ENCODE data around the gene TNFAIP2.

Gene TNFAIP2

DNA sequence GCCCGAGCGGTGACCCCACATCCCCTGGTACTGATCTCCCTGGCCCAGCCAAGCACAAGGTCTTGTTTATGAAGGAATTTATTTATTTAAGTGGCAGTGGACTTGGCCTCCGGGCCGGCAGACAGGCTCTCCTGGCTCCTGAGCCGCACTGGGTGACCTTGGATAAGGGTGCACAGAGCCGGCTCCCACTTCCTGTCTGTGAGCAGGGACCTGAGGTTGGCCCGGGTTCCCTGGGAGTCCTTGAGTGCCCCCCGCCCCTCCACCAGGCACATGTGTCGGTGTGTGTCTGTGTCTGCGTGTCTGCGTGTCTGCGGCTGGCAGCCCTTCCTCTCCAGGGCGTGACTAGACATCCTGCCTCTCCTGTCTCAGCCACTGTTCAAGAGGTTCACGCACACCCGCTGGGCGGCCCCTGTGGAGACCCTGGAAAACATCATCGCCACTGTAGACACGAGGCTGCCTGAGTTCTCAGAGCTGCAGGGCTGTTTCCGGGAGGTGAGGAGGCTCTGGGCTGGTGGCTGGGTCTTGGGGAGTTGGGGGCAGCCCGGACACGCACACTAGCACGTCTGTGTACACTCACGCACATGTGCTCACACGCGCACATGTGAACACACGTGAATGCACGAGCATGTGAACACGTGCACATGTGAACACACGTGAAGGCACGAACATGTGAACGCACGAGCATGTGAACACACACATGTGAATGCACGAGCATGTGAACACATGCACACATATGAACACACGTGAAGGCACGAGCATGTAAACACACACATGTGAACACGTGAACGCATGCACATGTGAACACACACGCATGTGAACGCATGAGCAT lies 9.3 kb downstream of the TNFAIP2 start:
- Histone ChIP-seq H3K4me2 (ENCODE audit: low read depth, low read length, poor library complexity, severe bottlenecking) (no peak overlapping the region), H3K4me1 (ENCODE audit: insufficient read depth, low read length, poor library complexity, severe bottlenecking) (no peaks in the 10 kb centered on the region), H3K9me3 (ENCODE audit: insufficient read depth, low read depth, low read length) (no peaks in the 10 kb centered on the region), H3F3A (ENCODE audit: low read depth) (no peaks in the 10 kb centered on the region), H4K20me1 (ENCODE audit: insufficient read depth, low read length, poor library complexity, severe bottlenecking) (no peaks in the 10 kb centered on the region), H3K9me2 (replicated peaks; ENCODE audit: low read depth, low read length) (no peaks in the 10 kb centered on the region), H3K79me2 (ENCODE audit: insufficient read depth, low read length) (no peaks in the 10 kb centered on the region), H3K4me3 (ENCODE audit: low read length, poor library complexity, severe bottlenecking) (no peak overlapping the region), H3K27me3 (ENCODE audit: insufficient read depth, low read length, poor library complexity, severe bottlenecking) (no peaks in the 10 kb centered on the region), H3K9ac (ENCODE audit: low read depth, low read length, poor library complexity, severe bottlenecking) (no peak overlapping the region), H2AFZ (ENCODE audit: low read length) (no peak overlapping the region), H3K36me3 (ENCODE audit: insufficient read depth, low read length) (no peaks in the 10 kb centered on the region)
- TF ChIP-seq, protein P1, sequence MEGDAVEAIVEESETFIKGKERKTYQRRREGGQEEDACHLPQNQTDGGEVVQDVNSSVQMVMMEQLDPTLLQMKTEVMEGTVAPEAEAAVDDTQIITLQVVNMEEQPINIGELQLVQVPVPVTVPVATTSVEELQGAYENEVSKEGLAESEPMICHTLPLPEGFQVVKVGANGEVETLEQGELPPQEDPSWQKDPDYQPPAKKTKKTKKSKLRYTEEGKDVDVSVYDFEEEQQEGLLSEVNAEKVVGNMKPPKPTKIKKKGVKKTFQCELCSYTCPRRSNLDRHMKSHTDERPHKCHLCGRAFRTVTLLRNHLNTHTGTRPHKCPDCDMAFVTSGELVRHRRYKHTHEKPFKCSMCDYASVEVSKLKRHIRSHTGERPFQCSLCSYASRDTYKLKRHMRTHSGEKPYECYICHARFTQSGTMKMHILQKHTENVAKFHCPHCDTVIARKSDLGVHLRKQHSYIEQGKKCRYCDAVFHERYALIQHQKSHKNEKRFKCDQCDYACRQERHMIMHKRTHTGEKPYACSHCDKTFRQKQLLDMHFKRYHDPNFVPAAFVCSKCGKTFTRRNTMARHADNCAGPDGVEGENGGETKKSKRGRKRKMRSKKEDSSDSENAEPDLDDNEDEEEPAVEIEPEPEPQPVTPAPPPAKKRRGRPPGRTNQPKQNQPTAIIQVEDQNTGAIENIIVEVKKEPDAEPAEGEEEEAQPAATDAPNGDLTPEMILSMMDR (conservative IDR thresholded peaks at IDR 0.05; ENCODE audit: low read length): no peak
- no peak for TF ChIP-seq EZH2phosphoT487 (IDR thresholded peaks at IDR 0.05; ENCODE audit: borderline replicate concordance)

DNA sequence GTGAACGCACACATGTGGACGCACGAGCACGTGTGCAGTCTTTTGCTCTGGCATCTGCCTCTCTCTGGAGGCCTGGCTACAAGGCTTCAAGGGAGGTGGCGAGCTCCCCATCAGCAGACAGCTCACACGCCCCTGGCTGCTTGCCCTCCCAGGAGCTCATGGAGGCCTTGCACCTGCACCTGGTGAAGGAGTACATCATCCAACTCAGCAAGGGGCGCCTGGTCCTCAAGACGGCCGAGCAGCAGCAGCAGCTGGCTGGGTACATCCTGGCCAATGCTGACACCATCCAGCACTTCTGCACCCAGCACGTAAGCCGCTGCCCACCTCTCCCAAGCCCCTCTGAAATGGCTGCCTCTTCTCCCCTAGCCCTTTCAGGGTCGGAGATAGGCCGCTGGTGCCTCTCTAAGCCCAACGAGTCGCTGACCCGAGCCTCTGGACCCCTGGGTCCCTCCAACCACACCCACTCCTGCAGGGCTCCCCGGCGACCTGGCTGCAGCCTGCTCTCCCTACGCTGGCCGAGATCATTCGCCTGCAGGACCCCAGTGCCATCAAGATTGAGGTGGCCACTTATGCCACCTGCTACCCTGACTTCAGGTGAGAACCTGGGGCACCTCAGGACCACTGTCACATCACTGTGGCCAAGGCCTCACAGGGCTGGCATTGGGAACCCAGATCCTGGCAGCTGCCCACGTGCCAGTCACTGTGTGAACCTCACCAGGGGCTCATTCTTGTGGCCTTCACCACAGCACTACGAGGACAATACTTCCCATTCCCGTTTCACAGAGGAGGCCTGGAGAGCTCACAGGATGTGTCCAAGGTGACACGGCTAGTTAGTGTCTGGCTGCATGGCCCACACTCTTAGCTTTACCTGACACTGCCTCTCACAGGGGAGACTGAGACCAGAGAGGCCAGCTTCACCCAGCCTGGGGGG lies 10.2 kb downstream of the TNFAIP2 start:
- H3K79me2 ChIP-seq (ENCODE audit: insufficient read depth, low read length): no peaks in the 10 kb centered on the region
- no peaks in the 10 kb centered on the region for H3F3A ChIP-seq (ENCODE audit: low read depth)
- H3K36me3 ChIP-seq (ENCODE audit: insufficient read depth, low read length): no peaks in the 10 kb centered on the region
- H3K9me2 ChIP-seq (replicated peaks; ENCODE audit: low read depth, low read length): no peaks in the 10 kb centered on the region
- H2AFZ ChIP-seq (ENCODE audit: low read length): no peak overlapping the region
- no peak overlapping the region for H3K9ac ChIP-seq (ENCODE audit: low read depth, low read length, poor library complexity, severe bottlenecking)
- TF ChIP-seq, protein P1 (conservative IDR thresholded peaks at IDR 0.05; ENCODE audit: low read length): no peak
- no peak for TF ChIP-seq EZH2phosphoT487 (IDR thresholded peaks at IDR 0.05; ENCODE audit: borderline replicate concordance)
- no peaks in the 10 kb centered on the region for H4K20me1 ChIP-seq (ENCODE audit: insufficient read depth, low read length, poor library complexity, severe bottlenecking)
- no peak overlapping the region for H3K4me3 ChIP-seq (ENCODE audit: low read length, poor library complexity, severe bottlenecking)
- no peak overlapping the region for H3K4me2 ChIP-seq (ENCODE audit: low read depth, low read length, poor library complexity, severe bottlenecking)
- no peaks in the 10 kb centered on the region for H3K9me3 ChIP-seq (ENCODE audit: insufficient read depth, low read depth, low read length)
- H3K27me3 ChIP-seq (ENCODE audit: insufficient read depth, low read length, poor library complexity, severe bottlenecking): no peaks in the 10 kb centered on the region
- no peaks in the 10 kb centered on the region for H3K4me1 ChIP-seq (ENCODE audit: insufficient read depth, low read length, poor library complexity, severe bottlenecking)

DNA sequence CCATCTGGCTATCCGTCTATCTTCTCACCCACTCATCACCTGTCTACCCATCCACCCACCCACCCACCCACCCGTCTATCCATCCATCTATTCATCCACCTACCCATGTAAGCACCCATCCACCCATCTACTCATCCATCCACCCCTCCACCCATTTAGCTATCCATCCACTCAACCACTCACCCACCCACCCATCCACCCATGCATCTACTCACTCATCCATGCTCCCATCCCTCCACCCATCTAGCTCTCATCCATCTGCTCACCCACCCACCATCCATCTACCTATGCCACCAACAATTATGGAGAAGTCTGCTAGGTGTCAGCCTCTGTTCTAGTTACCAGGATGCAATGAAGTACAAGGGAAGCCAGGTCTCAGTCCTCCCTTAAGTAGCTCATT lies 11.1 kb downstream of the TNFAIP2 start:
- H3K4me2 ChIP-seq (ENCODE audit: low read depth, low read length, poor library complexity, severe bottlenecking): no peak overlapping the region
- no peaks in the 10 kb centered on the region for H3K36me3 ChIP-seq (ENCODE audit: insufficient read depth, low read length)
- no peak overlapping the region for H3K4me3 ChIP-seq (ENCODE audit: low read length, poor library complexity, severe bottlenecking)
- H3F3A ChIP-seq (ENCODE audit: low read depth): no peaks in the 10 kb centered on the region
- no peaks in the 10 kb centered on the region for H3K9me3 ChIP-seq (ENCODE audit: insufficient read depth, low read depth, low read length)
- no peaks in the 10 kb centered on the region for H3K79me2 ChIP-seq (ENCODE audit: insufficient read depth, low read length)
- H3K27me3 ChIP-seq (ENCODE audit: insufficient read depth, low read length, poor library complexity, severe bottlenecking): no peaks in the 10 kb centered on the region
- H3K9me2 ChIP-seq (replicated peaks; ENCODE audit: low read depth, low read length): no peaks in the 10 kb centered on the region
- H3K4me1 ChIP-seq (ENCODE audit: insufficient read depth, low read length, poor library complexity, severe bottlenecking): no peaks in the 10 kb centered on the region
- TF ChIP-seq EZH2phosphoT487 (IDR thresholded peaks at IDR 0.05; ENCODE audit: borderline replicate concordance): no peak
- TF ChIP-seq, protein P1 (conservative IDR thresholded peaks at IDR 0.05; ENCODE audit: low read length): no peak
- no peak overlapping the region for H2AFZ ChIP-seq (ENCODE audit: low read length)
- no peaks in the 10 kb centered on the region for H4K20me1 ChIP-seq (ENCODE audit: insufficient read depth, low read length, poor library complexity, severe bottlenecking)
- H3K9ac ChIP-seq (ENCODE audit: low read depth, low read length, poor library complexity, severe bottlenecking): no peak overlapping the region

All from Loucy (cell line).